ENCODE data around the gene PRRX1.

Gene PRRX1

GRCh38 chr1:170664828-170665612, 1.1 kb downstream of the PRRX1 start:
- no peak for DNase-seq (ENCODE audit: low read depth)

DNA sequence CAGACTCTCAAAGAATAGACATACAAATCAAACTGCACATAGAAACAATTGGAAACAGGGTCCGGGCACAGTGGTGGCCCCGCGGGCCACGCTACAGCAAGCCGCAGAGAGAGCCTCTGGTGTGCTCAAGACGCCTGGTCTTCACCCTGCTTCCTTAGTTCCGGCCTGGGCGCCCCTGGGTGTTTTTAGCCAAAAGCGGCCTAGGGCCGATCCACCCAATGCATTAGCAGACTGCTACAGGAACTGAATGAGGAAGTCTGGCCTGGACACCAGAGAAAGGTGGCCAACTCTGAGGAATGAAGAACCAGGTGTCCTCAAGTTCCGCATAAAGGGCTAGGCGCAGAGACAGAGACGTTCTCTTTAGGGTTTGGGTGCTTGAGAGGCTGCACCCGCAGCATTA, 1.7 kb downstream of the PRRX1 start:
- no peak for DNase-seq (ENCODE audit: low read depth)

- DNase-seq (ENCODE audit: low read depth), result no peak
Observed at GRCh38 chr1:170666541-170667254, 2.8 kb downstream of the PRRX1 start.

DNA sequence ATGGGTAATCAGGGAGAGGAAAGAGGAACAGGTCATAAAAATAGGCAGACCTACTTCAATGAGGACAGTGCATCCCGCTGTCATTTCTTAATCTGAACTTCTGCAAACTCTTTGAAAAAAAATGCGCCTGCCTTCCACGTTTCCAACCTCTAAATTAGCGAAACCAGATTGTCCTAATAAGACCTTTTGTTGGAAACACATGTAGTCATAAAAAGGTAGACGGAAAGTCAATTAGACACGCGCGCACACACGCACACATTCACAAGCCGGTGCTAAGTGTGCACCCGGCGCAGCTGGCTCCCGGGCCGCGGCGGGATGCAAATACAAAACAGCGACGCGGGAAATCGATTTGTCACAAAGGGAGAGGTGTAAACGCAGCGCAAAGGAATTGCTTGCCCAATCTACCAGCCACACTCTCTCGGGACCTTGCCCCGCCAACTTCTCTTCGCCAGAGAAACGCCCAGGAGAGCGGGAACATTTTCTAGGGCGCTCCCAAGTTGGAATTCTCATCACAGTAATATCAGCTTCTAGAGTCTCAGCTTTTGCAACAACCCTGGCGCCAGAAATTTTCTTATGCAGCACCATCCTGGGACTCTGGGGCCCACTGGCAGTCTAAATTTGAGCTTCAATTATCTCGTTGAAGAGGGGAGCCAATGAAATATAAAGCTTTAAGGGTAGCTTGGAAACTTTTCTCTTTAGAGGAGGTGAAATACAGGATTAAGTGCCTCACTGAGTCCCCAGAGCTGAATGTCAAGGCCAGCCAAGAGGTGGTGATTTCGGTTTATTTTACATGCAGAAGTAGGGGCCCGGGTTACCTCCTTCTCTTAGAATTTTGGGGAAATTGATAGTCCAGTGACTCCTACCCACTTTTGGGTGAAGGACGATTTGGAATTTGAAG, 4.5 kb downstream of the PRRX1 start:
- no peak for DNase-seq (ENCODE audit: low read depth)

DNA sequence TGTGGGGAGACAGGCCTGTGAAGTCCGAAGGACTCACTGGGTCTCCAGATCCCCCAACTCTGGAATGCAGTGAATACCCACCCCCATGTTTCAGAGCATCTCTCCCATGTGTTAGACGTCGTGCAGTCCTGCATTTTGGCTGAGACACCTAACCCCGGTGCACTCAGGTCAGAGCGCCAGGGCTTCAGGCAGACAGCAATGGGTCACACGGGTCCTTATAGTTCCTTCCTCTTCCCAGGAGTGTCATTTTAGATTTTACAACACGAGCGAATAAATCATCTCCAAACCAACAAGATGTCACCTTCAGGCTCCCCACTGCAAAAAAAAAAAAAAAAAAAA, 5.1 kb downstream of the PRRX1 start:
- no peak for DNase-seq (ENCODE audit: low read depth)

DNA sequence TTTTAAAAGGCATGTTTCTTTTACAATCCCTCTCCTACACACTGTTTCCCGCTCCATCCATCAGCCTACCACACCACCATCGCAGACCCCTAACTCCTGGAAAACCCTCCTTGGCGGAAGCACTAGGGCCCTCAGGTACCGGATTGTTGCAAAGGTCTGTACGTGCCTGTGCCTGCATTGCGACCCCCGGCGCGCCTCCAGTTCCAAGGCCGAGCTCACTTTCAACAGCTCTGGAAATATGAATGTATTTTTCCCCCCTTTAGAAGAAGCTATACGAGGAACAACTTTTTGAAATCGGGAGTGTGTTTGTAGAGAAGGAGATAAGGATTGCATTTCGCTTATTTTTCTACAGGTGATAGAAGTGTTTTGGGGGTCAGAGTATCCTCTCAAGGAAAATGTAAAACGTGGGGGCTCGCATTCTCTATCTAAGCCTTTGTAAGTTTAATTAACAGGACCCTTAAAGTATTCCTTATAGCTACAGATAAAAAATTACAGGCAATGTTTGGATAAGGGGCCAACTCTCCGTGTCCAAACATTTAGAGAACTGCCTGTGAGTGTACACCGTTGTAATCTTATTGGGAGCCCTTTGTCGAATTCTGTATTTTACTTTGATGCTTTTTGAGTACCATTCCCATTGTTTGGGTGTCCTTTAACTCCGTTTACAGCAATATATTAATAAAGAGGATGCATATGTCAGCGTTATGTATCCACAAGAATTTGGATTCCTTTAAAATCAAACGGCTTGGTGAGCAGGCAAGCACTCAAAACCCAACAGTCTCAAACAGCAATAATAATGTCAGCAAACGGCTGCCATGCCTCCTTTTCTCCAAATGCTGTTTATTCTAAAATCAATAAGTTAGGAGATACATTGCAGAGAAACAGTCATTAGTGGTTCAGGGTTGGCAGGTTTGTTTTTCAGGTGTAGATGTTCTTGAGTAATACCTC, 5.9 kb downstream of the PRRX1 start:
- no peak for DNase-seq (ENCODE audit: low read depth)

GRCh38 chr1:170670802-170671628, 7.1 kb downstream of the PRRX1 start:
- DNase-seq (ENCODE audit: low read depth), result no peak

GRCh38 chr1:170671629-170671963, 7.7 kb downstream of the PRRX1 start:
- DNase-seq (ENCODE audit: low read depth), result no peak

DNA sequence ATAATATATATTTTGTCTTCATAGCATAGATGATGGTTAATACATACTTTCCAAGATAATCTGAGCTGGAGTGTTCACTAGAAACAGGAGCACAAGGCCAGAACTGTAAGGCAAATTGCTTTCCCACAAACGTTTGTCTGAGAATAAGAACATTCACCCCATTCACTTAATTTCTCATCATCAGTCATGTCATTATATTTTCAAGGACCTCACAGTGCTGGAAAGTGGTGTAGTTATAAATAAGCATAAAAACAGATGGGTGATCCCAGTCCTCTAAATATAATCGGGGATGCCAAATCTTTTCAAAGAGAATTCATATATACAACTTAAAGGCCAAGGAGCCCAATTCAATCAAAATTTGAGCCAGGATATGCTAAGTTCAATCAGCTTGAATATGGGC, 8.4 kb downstream of the PRRX1 start:
- DNase-seq (ENCODE audit: low read depth), result no peak

GRCh38 chr1:170674239-170674638, 10.3 kb downstream of the PRRX1 start:
- no peak for DNase-seq (ENCODE audit: low read depth)

DNA sequence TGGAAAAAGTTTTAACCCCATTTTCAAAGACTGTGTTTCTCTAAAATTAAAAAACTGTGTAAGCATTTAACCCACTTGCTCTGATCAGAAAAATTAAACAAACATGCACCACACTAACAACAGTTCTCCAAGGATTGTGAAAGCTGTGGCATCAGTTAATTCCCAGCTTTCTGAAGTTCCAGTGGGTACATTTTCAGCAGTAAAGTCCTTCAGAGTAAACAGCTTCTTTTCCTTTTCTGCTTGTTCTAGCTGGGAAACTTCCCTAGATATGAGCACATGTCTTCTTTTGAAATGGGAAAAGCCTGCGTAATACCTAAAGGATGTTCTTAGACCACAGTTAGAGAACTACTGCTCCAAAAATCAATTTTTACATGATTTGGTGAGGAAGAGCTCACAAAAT, 11.1 kb downstream of the PRRX1 start:
- no peak for DNase-seq (ENCODE audit: low read depth)

DNA sequence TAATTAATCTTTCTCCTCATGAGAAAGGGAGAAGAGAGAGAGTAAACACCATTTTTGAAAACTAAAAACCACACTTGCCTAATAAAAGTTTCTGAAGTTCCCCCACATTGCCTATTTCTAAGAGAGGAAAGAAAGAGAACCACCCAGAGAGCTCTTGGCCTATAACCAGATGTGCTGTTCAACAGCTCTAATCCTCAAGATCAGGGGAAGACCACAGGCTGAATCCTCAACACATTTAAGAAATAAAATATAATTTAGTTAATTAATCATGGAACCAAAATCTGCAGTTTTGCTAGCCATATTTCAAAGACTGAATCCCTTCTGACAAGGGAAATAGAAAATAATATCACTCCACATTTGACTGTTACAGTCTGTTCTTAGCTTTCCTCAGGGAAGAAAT, 11.9 kb downstream of the PRRX1 start:
- DNase-seq (ENCODE audit: low read depth), result no peak

GRCh38 chr1:170676628-170677027, 12.7 kb downstream of the PRRX1 start:
- DNase-seq (ENCODE audit: low read depth), result no peak

GRCh38 chr1:170678027-170678600, 14.2 kb downstream of the PRRX1 start:
- DNase-seq (ENCODE audit: low read depth), result no peak

DNA sequence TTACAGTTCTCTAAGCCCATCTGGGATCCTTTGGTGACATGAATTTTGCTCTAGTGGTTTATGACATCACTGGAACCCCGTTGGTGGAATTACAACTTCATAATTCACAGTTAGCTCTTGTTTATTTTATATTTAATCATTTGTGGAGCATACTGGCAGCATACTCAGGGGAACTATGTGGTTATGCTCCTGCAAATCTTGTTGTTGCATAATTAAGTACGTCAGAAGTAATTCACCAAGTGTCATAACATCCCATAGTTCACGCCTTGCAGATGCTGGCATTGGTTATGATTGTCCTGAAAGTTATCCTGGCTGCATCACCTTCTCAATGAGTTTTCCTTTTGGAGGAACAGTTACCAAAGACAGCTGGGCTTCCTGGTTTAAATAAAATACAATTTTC, 16.5 kb downstream of the PRRX1 start:
- no peak for DNase-seq (ENCODE audit: low read depth)

DNA sequence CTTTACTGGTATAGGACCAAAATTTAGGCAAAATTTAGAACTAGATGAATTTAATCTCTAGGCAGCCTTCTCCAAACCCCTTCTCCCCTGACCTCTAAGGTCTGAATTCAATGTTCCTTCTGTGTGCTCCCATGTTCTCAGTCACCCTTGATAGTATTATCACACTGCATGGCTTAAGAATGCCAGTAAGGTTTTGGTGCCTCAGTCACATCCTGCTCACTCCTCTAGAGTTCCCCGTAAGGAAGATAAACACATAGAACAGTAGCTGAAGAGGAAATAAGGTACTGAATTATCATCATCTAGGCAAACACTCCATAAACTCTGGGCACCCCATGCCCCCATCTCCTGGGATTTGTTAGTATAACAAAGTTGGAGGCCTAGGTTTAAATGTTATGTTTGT, 18.2 kb downstream of the PRRX1 start:
- DNase-seq (ENCODE audit: low read depth), result no peak

DNA sequence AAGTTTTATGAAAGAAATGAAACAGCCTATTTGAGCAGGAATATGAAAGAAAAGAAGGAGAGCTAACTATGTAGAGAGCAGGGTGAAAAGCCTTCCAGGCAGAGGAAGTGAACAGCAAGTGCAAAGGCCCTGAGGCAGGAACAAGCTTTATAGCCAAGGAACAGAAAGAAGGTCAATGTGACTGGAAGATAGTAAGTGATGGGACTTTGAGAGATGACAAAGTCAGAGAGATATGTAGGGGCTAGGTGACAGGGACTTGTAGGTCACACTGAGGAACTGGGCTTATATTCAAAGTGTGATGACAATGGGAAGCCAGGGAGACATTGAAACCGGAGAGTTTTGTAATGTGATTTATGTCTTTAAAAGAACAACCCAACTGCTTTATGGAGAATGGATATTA, 18.9 kb downstream of the PRRX1 start:
- DNase-seq (ENCODE audit: low read depth), result no peak

- peak; percentile 70 for DNase-seq (ENCODE audit: low read depth)
Observed at GRCh38 chr1:170685166-170685565, 21.2 kb downstream of the PRRX1 start.

DNA sequence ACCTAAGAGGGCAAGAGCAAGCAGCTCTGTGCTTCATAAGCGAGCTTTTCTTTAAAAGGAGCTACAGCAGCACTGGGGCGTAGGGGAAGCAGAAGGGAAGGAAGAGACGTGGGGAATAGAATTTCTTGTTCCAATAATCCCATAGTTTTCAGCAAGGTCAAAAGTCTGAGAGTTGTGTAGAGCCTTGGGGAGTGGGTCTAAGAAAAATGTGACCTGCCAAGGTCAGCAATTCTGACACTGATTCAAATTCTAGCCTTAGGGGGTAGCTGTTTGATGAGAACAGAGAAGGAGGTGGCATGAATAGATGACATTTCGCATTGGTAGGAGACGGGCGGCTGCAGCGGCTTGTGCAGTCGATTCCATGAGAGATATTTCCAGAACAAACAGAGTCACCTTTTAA, 22.4 kb downstream of the PRRX1 start:
- DNase-seq (ENCODE audit: low read depth), result no peak

GRCh38 chr1:170687621-170688020, 23.7 kb downstream of the PRRX1 start:
- DNase-seq (ENCODE audit: low read depth), result no peak

DNA sequence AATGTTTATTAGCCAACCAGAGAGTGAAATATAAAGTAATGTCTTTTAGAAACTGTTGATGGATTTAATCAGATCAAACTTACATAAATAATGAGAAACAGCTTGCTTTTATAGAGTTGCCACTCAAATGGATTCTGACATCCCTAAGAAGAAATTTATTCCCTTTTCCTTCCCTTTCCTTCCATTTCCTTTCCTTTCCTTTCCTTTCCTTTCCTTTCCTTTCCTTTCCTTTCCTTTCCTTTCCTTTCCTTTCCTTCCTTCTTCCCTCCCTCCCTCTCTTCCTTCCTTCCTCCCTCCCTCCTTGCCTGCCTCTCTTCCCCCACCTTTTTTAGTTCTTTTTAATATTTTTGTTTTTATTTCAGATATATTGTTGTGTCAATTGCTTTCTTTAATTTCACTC, 27.3 kb downstream of the PRRX1 start:
- no peak for DNase-seq (ENCODE audit: low read depth)
